Testis (tissue), 3 donors: ENCODE results near the gene SOAT2. TPM values are rescaled to one million over a fixed set of nuclear protein-coding genes. Genes with fewer than 3 reads are reported as not detected.
"Not testable (repeated sequence)": the region's sequence is repeated elsewhere in the genome, so short reads cannot be mapped to it uniquely, and the experiment has no call there.

Source experiments
- DNase-seq: peaks from one replicate; pipeline ENCODE4 v3.0.0-alpha.2; 2019
- H3K27ac ChIP-seq, 2 donors: fragments of 200-600 bp; sonication (generic); one replicate each; pipeline ENCODE4 v1.5.1; 2019
- H3K27me3 ChIP-seq: fragments of 200-600 bp; sonication (generic); one replicate; pipeline ENCODE4 v1.5.1; 2019
- H3K36me3 ChIP-seq: fragments of 200-600 bp; sonication (generic); one replicate; pipeline ENCODE4 v1.5.1; 2017; ENCODE audit warnings: low read depth; ENCODE audit errors: missing control alignments
- H3K4me1 ChIP-seq: fragments of 200-600 bp; sonication (generic); one replicate; pipeline ENCODE4 v1.5.1; 2019
- H3K4me3 ChIP-seq, 2 donors: fragments of 200-600 bp; sonication (generic); one replicate each; pipeline ENCODE4 v1.5.1; 2017 to 2019
- H3K9me3 ChIP-seq: fragments of 200-600 bp; sonication (generic); one replicate; pipeline ENCODE4 v1.5.1; 2017
- CTCF ChIP-seq, 3 experiments: fragments of 450-650 bp in 2 of 3; fragments of 200-600 bp in 1 of 3; sonication (generic) in 1 of 3; IDR thresholded peaks; one replicate each; pipeline ENCODE4 v1.5.1; 2016 to 2019; ENCODE audit warnings: antibody characterized with exemption in 3 of 3, mild to moderate bottlenecking in 2 of 3, moderate library complexity in 1 of 3
- POLR2A ChIP-seq: fragments of 450-650 bp; IDR thresholded peaks from one replicate; pipeline ENCODE4 v1.6.1; 2017; ENCODE audit warnings: antibody characterized with exemption, mild to moderate bottlenecking, moderate library complexity
- WGBS, 2 donors: methylation state at CpG; one replicate each; pipeline ENCODE4 v1.1.5; 2018; 5-methylcytosine and 5-hydroxymethylcytosine counted together
- intact Hi-C: fragments of 100-400 bp; cut with DNase I; formaldehyde crosslinking; loops from one replicate; pipeline ENCODE4 v1.15.1; 2023; ENCODE audit warnings: low total_unique reads
- polyA plus RNA-seq: library from polyadenylated mRNA; stranded (reverse); fragments of 350-450 nt; fragmentation: Illumina TruSeq; extraction: RNeasy Lipid Tissue Mini Kit (QIAGEN cat#74804); gene quantifications from one replicate; pipeline ENCODE4 v1.2.3, GENCODE V29; 2014; ENCODE audit warnings: low read depth, low replicate concordance; ENCODE audit not compliant: insufficient read depth
- total RNA-seq, 2 donors: library from RNA; depleted of rRNA; stranded (reverse); fragments of >200 nt; gene quantifications; one replicate each; pipeline ENCODE4 v1.2.3, GENCODE V29; 2016

SOAT2 gene
- total and polyA plus RNA-seq, 3 donors from 2014 or later: 0.19 to 0.25 TPM; not detected in 1

DNA sequence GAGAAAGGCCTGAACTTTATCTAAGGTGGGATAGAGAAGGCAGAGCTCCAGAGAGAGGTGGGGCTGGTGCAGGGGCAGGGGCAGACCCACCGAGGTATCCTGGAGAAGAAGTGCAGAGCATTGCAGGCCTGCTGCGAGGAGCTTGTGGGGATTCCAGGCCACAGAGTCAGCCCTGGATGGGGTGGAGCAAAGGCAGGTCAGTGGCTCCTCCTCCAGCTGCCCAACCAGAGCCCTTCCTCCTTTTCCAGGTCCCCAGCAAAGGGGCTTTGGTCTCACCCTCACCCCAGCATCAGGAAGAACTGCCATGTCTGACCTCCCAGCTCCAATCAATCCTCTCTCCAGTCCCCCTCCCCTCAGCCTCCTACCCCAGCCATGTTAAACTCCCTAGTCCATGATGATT lies 57.4 kb downstream of the SOAT2 start:
- Histone ChIP-seq H3K27me3 (no peaks in the 10 kb centered on the region), H3K36me3 (no peaks in the 10 kb centered on the region), H3K4me1 (no peaks in the 10 kb centered on the region), H3K27ac (no peak overlapping the region), H3K9me3 (no peaks in the 10 kb centered on the region), H3K4me3 (no peak overlapping the region)
- DNase-seq: no peak
- 82 to 83% methylated on average over 2 of the region's 2 CpGs for WGBS, 2 donors
- TF ChIP-seq POLR2A: no peak
- no peak for TF ChIP-seq CTCF (IDR thresholded peaks at IDR 0.05)
- intact Hi-C loops: no loop called here

DNA sequence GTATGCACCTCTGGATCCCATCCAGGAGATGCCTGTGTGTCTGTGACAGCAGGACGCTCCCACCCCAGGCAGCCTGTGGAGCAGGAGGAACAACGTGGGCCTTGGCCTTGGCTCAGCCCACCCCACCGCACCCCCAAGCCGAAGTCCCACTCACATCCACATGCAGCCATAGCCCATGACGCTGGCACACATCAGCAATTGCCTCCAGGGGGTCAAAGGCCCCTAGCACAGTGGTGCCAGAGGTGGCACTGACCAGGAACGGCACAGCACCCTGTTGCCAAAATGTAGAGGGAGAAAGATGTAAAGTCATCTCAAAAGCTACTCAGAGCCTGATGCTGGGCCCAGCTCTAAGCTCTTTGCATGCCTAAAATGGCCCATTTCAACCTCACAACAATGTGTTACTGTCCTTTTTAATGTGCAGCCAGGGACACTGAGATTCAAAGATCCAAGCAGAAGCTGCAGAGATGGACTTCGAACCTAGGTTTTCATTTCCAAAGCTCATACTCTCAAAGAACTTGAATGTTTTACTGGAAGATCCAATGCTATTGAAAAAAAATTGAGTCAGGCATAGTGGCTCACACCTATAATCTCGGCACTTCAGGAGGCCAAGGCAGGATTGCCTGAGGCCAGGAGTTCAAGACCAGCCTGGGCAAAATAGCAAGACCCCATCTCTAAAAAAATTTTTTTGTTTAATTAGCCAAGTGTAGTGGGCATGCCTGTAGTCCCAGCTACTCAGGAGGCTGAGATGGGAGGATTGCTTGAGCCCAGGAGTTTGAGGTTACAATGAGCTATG lies 58.0 kb downstream of the SOAT2 start:
- TF ChIP-seq POLR2A (no peak), CTCF (IDR thresholded peaks at IDR 0.05) (no peak)
- DNase-seq: no peak
- Histone ChIP-seq H3K27ac (no peak overlapping the region), H3K9me3 (no peaks in the 10 kb centered on the region), H3K27me3 (no peaks in the 10 kb centered on the region), H3K36me3 (no peaks in the 10 kb centered on the region), H3K4me1 (no peaks in the 10 kb centered on the region), H3K4me3 (no peak overlapping the region)
- intact Hi-C loops: no loop called here
- WGBS, 2 donors: 67 to 87% methylated on average over 4 to 8 of the region's 8 CpGs

DNA sequence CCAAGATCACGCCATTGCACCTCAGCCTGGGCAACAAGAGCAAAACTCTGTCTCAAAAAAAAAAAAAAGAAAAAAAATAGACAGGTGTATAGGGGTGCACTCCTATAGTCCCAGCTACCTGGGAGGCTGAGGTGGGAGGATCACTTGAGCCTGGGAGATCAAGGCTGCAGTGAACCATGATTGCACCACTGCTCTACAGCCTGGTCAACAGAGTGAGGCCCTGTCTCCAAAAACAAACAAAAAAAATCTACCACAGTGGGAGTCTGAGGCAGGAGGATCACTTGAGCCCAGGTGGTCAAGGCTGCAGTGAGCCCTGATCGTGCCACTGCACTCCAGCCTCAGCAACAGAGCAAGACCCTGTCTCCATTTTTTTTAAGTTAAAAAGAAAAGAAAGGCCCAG lies 59.7 kb downstream of the SOAT2 start:
- H3K9me3 ChIP-seq, intact Hi-C loops, H3K27me3 ChIP-seq, H3K4me1 ChIP-seq, H3K27ac ChIP-seq, H3K4me3 ChIP-seq, DNase-seq, H3K36me3 ChIP-seq: not testable (repeated sequence)
- 94 to 95% methylated on average over 2 of the region's 2 CpGs for WGBS, 2 donors

DNA sequence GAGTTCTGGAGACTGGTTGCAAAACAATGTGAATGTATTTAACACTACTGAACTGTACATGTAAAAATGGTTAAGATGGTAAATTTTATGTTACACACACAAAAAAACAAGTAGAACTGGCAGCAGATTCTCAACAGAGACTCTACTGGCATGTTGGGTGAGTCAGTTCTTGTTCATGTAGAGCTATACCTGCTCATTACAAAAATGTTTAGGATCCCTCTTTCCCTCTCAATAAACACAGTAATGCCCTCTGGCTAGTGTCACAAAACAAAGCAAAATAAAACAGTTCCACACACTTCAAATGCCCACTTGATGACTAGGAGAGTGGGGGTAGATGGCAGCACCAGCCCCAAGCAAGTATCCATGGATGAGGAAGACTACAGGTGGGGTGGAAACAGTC lies 63.6 kb downstream of the SOAT2 start:
- Histone ChIP-seq H3K4me1 (peaks cover 8% of the 10 kb centered on the region), H3K27ac (no peak overlapping the region), H3K36me3 (no peaks in the 10 kb centered on the region), H3K9me3 (no peaks in the 10 kb centered on the region), H3K4me3 (no peak overlapping the region), H3K27me3 (no peaks in the 10 kb centered on the region)
- intact Hi-C loops: no loop called here
- TF ChIP-seq CTCF (IDR thresholded peaks at IDR 0.05) (no peak), POLR2A (no peak)
- no peak for DNase-seq

DNA sequence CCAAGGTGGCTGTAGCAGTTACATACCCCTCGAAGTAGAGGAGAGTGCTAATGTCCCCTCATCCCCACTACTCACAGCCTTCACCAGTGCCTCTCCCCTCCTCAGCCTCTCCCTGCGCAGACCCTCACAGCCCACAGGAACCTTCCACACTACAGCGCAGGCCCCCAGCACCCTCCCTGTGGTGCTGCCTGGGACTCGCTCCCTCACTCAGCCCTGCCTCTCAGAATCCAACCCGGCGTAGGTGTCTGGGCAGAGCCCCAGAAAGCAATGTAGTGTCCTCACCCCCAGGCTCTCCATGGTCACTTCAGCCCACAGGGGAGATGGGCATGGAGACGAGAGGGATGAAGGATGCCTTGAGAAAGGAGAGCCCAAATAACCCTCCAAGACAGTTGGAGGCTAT lies 66.4 kb downstream of the SOAT2 start:
- intact Hi-C loops: no loop called here
- 94 to 97% methylated on average over 6 to 7 of the region's 7 CpGs for WGBS, 2 donors
- H3K4me1 ChIP-seq: peaks cover 11% of the 10 kb centered on the region
- H3K4me3 ChIP-seq: no peak overlapping the region
- no peaks in the 10 kb centered on the region for H3K9me3 ChIP-seq
- TF ChIP-seq CTCF (IDR thresholded peaks at IDR 0.05) (no peak), POLR2A (no peak)
- no peaks in the 10 kb centered on the region for H3K27me3 ChIP-seq
- no peak overlapping the region for H3K27ac ChIP-seq
- DNase-seq: no peak
- no peaks in the 10 kb centered on the region for H3K36me3 ChIP-seq
